ENCODE results near the gene ASAP3. TPM values are rescaled to one million over a fixed set of nuclear protein-coding genes. Genes with fewer than 3 reads are reported as not detected.
A peak's percentile ranks its signal among the peaks of the same experiment; 100 is the strongest.

Gene ASAP3
- total and polyA plus RNA-seq, 2 of the 13 experiments (the other 11 are each of a cell fraction or from before 2014, with no cell fraction given) = 32.6 to 37.0 TPM

DNA sequence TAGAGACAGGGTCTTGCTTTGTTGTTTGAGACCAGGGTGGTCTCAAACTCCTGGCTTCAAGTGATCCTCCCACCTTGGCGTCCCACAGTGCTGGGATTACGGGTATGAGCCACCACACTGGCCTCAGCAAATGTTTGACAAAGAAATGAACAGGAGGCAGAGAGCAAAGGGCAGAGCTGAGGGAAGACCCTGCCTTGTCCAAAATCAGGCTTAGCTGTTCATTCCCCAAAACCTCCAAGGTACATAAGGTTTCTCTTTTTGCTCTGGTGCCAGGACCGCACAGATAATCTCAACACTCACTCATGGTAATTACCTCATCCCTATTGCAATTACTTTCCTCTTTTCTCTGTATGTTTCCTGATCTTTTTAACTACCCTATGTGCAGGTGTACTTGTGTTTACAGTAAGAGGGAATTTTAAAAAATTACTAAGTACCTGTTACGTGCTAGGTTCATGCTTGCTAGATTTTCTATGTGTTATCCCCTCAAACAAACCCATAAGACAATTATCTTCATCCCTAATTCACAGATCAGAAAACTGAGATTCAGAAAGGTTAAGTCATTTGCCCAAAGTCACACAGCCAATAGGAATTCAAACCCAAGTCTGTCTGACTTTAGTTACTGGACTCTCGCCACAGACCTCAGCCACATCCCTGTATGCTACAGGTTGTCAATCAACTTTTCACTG lies 11.5 kb downstream of the ASAP3 start (continued):
- peak; percentile 49; the same call in 1 of the 2 replicates for TF ChIP-seq RCOR2 (CRISPR knock-in tag; IDR thresholded peaks at IDR 0.05)
- TF ChIP-seq, protein P1, sequence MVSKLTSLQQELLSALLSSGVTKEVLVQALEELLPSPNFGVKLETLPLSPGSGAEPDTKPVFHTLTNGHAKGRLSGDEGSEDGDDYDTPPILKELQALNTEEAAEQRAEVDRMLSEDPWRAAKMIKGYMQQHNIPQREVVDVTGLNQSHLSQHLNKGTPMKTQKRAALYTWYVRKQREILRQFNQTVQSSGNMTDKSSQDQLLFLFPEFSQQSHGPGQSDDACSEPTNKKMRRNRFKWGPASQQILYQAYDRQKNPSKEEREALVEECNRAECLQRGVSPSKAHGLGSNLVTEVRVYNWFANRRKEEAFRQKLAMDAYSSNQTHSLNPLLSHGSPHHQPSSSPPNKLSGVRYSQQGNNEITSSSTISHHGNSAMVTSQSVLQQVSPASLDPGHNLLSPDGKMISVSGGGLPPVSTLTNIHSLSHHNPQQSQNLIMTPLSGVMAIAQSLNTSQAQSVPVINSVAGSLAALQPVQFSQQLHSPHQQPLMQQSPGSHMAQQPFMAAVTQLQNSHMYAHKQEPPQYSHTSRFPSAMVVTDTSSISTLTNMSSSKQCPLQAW (CRISPR knock-in tag; IDR thresholded peaks at IDR 0.05) = 0 out of 2 replicates have a peak, but pooled peaks have one; percentile 40
- TF ChIP-seq EP300 (IDR thresholded peaks at IDR 0.05; ENCODE audit: low read depth in 2 of 2, low read length in 2 of 2) = peak in 1 of 2 experiments; percentile 8; a peak in 1 of 4 replicates
- TF ChIP-seq EP300 (CRISPR knock-in tag; IDR thresholded peaks at IDR 0.05; ENCODE audit: borderline replicate concordance) = no peak
- TF ChIP-seq HNF4A (CRISPR knock-in tag; IDR thresholded peaks at IDR 0.05) = peak; percentile 69
- TF ChIP-seq KDM1A (CRISPR knock-in tag; IDR thresholded peaks at IDR 0.05) = peak; percentile 38; the same call in 1 of the 2 replicates
- peak; percentile 84 for TF ChIP-seq ZMYM3 (CRISPR knock-in tag; IDR thresholded peaks at IDR 0.05)
- peak; percentile 57; the same call in 1 of the 2 replicates for TF ChIP-seq ZNF460 (CRISPR knock-in tag; IDR thresholded peaks at IDR 0.05; ENCODE audit: borderline replicate concordance)
- TF ChIP-seq, protein P2, sequence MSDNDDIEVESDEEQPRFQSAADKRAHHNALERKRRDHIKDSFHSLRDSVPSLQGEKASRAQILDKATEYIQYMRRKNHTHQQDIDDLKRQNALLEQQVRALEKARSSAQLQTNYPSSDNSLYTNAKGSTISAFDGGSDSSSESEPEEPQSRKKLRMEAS (IDR thresholded peaks at IDR 0.05) = 0 out of 2 replicates have a peak, but pooled peaks have one; percentile 21
- TF ChIP-seq TBL1XR1 (IDR thresholded peaks at IDR 0.05; ENCODE audit: borderline replicate concordance, low read length, partially characterized antibody) = peak; percentile 22
- 0 out of 2 replicates have a peak, but pooled peaks have one; percentile 21 for TF ChIP-seq HDAC1 (CRISPR knock-in tag; IDR thresholded peaks at IDR 0.05)
- 0 out of 2 replicates have a peak, but pooled peaks have one; percentile 32 for TF ChIP-seq PITX1 (CRISPR knock-in tag; IDR thresholded peaks at IDR 0.05)
- TF ChIP-seq ARHGAP35 (CRISPR knock-in tag; IDR thresholded peaks at IDR 0.05; ENCODE audit: borderline replicate concordance) = no peak
- TF ChIP-seq TARDBP (CRISPR knock-in tag; IDR thresholded peaks at IDR 0.05) = 0 out of 2 replicates have a peak, but pooled peaks have one; percentile 43
- peak; percentile 93; the same call in 1 of the 2 replicates for TF ChIP-seq ZNF768 (CRISPR knock-in tag; IDR thresholded peaks at IDR 0.05)
- no peak for TF ChIP-seq LCORL (IDR thresholded peaks at IDR 0.05)
- peak; percentile 61; the same call in 1 of the 2 replicates for TF ChIP-seq LCORL (CRISPR knock-in tag; IDR thresholded peaks at IDR 0.05)

All from HepG2 (cell line).